GM18868 (cell line): ENCODE results near the gene SCN5A.

Source experiments
- ATAC-seq: cut with Tn5 transposase; IDR thresholded peaks from one replicate; pipeline ENCODE4 v1.9.1; 2021; ENCODE audit warnings: mild to moderate bottlenecking, moderate library complexity; ENCODE audit not compliant: unreplicated experiment

Gene SCN5A

DNA sequence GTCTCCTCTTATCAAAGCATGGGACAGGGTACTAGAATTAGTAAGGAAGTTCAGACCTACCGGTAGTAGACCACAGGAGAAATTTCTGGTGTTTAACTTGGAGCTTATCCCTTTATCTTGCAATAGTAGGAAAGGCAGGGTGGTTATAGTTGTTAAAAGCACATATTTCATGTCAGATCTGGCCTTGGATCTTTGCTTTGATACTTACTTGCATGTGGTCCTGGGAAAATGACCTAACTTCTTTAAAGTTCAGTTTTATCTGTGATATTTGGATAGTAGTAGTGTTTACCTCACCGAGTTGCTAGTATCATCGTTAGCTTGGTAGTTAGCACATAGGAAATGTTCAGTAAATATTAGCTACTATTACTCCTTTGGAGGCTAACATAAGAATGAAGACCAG lies 137.9 kb downstream of the SCN5A start:
- no peak for ATAC-seq

DNA sequence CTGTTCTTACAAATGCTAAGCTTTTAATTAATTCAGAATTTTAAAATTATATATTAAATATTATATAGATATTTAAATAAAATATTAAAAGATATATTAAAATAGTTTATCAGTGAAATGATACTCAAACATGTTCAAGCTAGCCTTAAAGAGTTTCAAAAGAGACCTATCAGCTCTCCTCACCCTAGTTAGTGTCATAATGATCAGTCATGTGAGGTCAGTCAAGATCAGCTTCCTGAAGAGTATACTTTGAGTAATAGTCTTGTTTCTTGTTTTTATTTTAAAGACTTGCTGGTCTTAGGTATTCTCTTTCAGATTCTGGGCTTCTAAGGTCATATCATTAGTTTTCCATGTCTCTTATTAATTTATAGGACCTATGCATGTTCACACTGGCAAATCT lies 138.9 kb downstream of the SCN5A start:
- ATAC-seq = no peak

DNA sequence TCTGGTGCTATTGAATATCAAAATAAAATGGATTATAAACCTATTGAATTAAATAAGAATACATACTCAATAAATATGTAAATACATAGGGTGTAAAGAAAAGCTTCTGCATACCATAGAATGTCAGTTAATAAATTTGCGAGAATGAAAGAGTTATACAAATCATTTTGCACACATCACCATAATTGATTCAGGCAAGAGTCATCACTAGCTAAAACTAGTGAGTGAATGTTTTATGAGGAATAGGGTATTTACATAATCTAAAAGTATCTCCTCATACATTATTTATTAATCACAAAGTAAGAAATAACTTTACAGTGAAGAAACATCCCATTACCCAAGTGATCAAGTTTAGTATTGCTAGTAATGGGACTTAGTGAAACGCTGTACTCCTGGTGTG lies 139.8 kb downstream of the SCN5A start:
- ATAC-seq = no peak

DNA sequence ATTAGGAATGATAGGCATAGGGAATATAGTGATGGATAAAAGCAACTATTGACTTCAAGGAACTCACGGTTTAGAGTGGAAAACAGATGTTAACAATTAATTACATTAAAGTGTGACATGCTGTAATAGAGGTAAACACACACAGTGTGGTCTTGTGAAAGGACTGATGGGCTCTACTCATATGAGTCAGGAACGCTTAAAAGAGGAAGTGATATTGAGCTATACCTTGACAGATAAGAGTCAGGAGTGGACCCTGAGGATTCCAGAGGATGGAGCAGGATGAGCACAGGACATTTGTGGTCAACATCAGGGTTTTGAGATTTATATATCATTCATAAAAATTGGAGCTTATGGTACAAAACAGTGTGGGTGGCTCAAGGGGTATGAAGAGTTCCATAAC lies 142.4 kb downstream of the SCN5A start:
- peak; percentile 100 for ATAC-seq

DNA sequence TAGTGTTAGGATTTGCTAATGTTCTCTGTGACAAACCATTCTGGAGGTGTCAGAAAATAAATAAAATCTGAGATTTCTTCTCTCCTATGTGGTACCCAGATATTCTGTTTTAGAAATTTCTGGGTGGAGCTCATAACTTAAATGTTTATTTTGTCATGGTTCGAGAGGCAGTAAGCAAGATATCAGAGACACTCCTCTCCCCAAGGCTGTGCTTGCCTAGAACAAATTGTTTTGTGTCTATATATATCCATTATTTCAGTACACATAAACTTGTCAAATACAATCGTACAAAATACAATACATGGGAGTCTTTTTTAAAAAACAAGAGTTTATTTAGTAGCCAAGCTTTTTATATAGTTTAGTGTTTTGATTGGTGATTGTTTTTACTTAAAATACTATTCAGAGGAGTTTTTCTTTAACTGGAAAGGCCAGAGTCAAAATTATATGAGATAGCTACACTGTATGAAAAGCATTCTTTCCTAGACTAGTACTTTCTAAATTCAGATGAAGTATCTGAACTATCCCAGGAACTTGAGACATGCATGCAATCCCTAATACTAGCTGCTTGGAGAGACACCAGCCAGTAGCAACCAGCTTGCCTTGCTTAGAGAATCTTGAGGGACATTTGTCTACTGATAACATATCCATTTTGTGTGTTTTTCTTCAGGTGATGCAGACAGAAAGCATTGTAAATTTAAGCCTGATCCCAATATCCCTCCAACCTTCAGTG lies 148.6 kb downstream of the SCN5A start:
- ATAC-seq = no peak
